GM21786 (cell line): ENCODE data around the gene EMC8.

Source experiments
- ATAC-seq: cut with Tn5 transposase; IDR thresholded peaks from one replicate; pipeline ENCODE4 v1.9.1; 2021; ENCODE audit not compliant: unreplicated experiment

EMC8 gene

GRCh38 chr16:85733155-85733838 lies 66.0 kb downstream of the EMC8 start:
- ATAC-seq: no peak

GRCh38 chr16:85731179-85731578 lies 68.2 kb downstream of the EMC8 start:
- no peak for ATAC-seq

- ATAC-seq: no peak
Measured at GRCh38 chr16:85730186-85730465, 69.2 kb downstream of the EMC8 start.

- ATAC-seq: no peak
Measured at GRCh38 chr16:85729452-85730185, 69.7 kb downstream of the EMC8 start.

DNA sequence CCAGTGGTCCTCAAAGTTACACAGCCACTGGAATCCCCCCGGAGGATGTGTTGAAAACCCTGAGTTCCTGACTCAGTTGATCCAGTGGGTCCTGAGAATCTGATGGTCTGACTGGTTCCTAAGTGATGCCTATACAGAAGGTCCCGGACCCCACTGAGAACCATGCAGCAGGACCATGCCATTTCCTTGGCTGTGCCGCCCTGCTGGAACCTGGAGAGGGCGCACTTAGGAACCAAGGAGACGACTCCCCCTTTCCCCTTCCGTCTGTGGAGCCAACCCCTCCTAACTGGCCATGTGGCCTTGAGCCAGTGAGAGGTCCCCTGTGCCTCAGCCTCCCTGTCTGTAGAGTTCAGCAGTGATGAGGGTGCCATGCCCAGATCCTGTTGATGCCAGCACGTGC lies 70.5 kb downstream of the EMC8 start:
- ATAC-seq: no peak
